Uterus (tissue), 4 donors: ENCODE results near the gene UXS1. TPM values are rescaled to one million over a fixed set of nuclear protein-coding genes. Genes with fewer than 3 reads are reported as not detected.

ENCODE experiments used
- DNase-seq, 2 donors: peaks; one replicate each; pipeline ENCODE4 v3.0.0-alpha.2; 2019 to 2020
- H3K27ac ChIP-seq, 2 donors: fragments of 200-600 bp; sonication (generic); 1 replicate in 1 of 2; 2 replicates in 1 of 2; pipeline ENCODE4 v1.5.1; 2016 to 2018
- H3K27me3 ChIP-seq, 2 donors: fragments of 200-600 bp; sonication (generic); one replicate each; pipeline ENCODE4 v1.5.1; 2018 to 2019; ENCODE audit warnings: control low read depth in 1 of 2
- H3K36me3 ChIP-seq, 2 donors: fragments of 200-600 bp; sonication (generic); one replicate each; pipeline ENCODE4 v1.5.1; 2019; ENCODE audit warnings: control low read depth in 1 of 2
- H3K4me1 ChIP-seq, 2 donors: fragments of 200-600 bp; sonication (generic); one replicate each; pipeline ENCODE4 v1.5.1; 2018 to 2019; ENCODE audit warnings: control low read depth in 1 of 2
- H3K4me3 ChIP-seq, 2 donors: fragments of 200-600 bp; sonication (generic); 1 replicate in 1 of 2; 2 replicates in 1 of 2; pipeline ENCODE4 v1.5.1; 2018 to 2019; ENCODE audit warnings: mild to moderate bottlenecking in 1 of 2
- H3K9me3 ChIP-seq, 2 donors: fragments of 200-600 bp; sonication (generic); one replicate each; pipeline ENCODE4 v1.5.1; 2019; ENCODE audit warnings: control low read depth in 1 of 2
- POLR2A ChIP-seq, 2 donors: fragments of 450-650 bp; IDR thresholded peaks; one replicate each; pipeline ENCODE4 v1.6.1; 2016; ENCODE audit warnings: antibody characterized with exemption in 2 of 2, mild to moderate bottlenecking in 1 of 2, moderate library complexity in 1 of 2
- intact Hi-C: fragments of 100-400 bp; cut with DNase I; formaldehyde crosslinking; loops from one replicate; pipeline ENCODE4 v1.15.1; 2023; ENCODE audit warnings: low total_unique reads
- total RNA-seq, 4 donors: library from RNA; depleted of rRNA in 3 of 4; stranded (reverse); fragments of >200 nt in 3 of 4; gene quantifications; one replicate each; pipeline versions ENCODE4 v1.1.0 to v1.2.4, GENCODE V29; 2014 to 2023
- TF ChIP-seq, protein P1 (sequence below), 4 experiments: fragments of 200-600 bp in 2 of 4; fragments of 450-650 bp in 2 of 4; sonication (generic) in 2 of 4; IDR thresholded peaks; one replicate each; pipeline ENCODE4 v1.5.1; 2016 to 2019; ENCODE audit warnings: antibody characterized with exemption in 4 of 4, mild to moderate bottlenecking in 2 of 4, moderate library complexity in 1 of 4
- donor health status: DM: yes; HTN: yes; CAD: no.

The UXS1 gene
- total RNA-seq, 4 donors from 2014 or later, result 26.2 to 103 (median 74.8) TPM

- intact Hi-C loops, result no loop called here
Measured at GRCh38 chr2:106160786-106161261, 33.3 kb downstream of the UXS1 start.

GRCh38 chr2:106159866-106160785 is 34.0 kb downstream of the UXS1 start:
- Histone ChIP-seq H3K27me3 (no peaks in the 10 kb centered on the region), H3K9me3 (no peaks in the 10 kb centered on the region), H3K4me1 (no peaks in the 10 kb centered on the region), H3K36me3 (no peaks in the 10 kb centered on the region), H3K4me3 (no peak overlapping the region), H3K27ac (no peak overlapping the region)
- intact Hi-C loops, result no loop called here
- TF ChIP-seq, protein P1, sequence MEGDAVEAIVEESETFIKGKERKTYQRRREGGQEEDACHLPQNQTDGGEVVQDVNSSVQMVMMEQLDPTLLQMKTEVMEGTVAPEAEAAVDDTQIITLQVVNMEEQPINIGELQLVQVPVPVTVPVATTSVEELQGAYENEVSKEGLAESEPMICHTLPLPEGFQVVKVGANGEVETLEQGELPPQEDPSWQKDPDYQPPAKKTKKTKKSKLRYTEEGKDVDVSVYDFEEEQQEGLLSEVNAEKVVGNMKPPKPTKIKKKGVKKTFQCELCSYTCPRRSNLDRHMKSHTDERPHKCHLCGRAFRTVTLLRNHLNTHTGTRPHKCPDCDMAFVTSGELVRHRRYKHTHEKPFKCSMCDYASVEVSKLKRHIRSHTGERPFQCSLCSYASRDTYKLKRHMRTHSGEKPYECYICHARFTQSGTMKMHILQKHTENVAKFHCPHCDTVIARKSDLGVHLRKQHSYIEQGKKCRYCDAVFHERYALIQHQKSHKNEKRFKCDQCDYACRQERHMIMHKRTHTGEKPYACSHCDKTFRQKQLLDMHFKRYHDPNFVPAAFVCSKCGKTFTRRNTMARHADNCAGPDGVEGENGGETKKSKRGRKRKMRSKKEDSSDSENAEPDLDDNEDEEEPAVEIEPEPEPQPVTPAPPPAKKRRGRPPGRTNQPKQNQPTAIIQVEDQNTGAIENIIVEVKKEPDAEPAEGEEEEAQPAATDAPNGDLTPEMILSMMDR (IDR thresholded peaks at IDR 0.05), result no peak
- no peak for DNase-seq

More at GRCh38 chr2:106160786-106161261, 33.3 kb downstream of the UXS1 start:
- Histone ChIP-seq H3K36me3 (no peaks in the 10 kb centered on the region), H3K4me1 (no peaks in the 10 kb centered on the region), H3K27ac (no peak overlapping the region), H3K4me3 (no peak overlapping the region), H3K27me3 (no peaks in the 10 kb centered on the region), H3K9me3 (no peaks in the 10 kb centered on the region)
- no peak for TF ChIP-seq POLR2A (IDR thresholded peaks at IDR 0.05)
- TF ChIP-seq, protein P1 (IDR thresholded peaks at IDR 0.05), result no peak
- DNase-seq, result no peak

DNA sequence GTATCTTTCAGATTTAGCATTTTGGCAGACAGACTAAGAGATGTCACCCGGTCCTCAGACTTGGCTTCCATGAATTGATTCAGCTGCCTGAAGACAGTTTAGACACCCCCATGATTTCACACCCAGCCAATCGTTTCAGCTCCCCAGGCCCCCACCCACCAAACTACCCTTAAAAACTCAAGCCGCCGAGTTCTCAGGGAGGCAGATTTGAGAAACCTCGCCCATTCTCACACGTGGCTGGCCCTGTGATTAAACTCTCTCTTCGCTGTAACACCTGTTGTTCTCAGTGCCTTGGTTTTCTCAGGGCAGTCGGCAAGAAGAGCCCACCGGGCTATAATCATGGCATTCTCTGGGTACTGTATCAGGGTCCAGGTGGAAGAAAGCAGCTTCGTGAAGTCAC is 35.2 kb downstream of the UXS1 start:
- no peak overlapping the region for H3K4me3 ChIP-seq
- H3K27ac ChIP-seq, result no peak overlapping the region
- TF ChIP-seq POLR2A (IDR thresholded peaks at IDR 0.05), result no peak
- TF ChIP-seq, protein P1 (IDR thresholded peaks at IDR 0.05), result no peak
- H3K36me3 ChIP-seq, result no peaks in the 10 kb centered on the region
- no peaks in the 10 kb centered on the region for H3K4me1 ChIP-seq
- no peaks in the 10 kb centered on the region for H3K27me3 ChIP-seq
- intact Hi-C loops, result no loop called here
- no peak for DNase-seq
- peaks cover 0 to 7% of the 10 kb centered on the region in 2 donors for H3K9me3 ChIP-seq

DNA sequence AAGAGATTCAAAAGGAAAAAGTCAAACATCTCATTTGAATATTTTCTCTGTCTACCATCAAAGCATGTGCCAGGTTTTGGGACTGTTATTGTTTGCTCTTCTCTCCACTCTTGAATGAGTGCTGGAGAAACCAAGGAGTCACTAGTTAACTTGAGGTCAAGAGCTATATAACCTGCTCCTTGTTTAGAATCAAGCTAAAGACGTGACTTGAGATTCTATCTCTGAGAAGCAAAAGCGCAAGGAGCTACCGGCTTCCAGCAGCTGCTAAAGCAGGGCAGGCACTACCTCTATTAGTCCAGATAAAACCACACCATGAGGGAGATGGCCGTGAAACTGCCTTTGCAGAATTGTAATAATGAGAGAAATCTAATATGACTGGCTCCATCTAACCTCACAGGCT is 36.0 kb downstream of the UXS1 start:
- intact Hi-C loops, result no loop called here
- TF ChIP-seq, protein P1 (IDR thresholded peaks at IDR 0.05), result no peak
- no peak for TF ChIP-seq POLR2A (IDR thresholded peaks at IDR 0.05)
- Histone ChIP-seq H3K4me1 (no peaks in the 10 kb centered on the region), H3K9me3 (peaks cover 0 to 14% of the 10 kb centered on the region in 2 donors), H3K36me3 (no peaks in the 10 kb centered on the region), H3K4me3 (no peak overlapping the region), H3K27me3 (no peaks in the 10 kb centered on the region), H3K27ac (no peak overlapping the region)
- no peak for DNase-seq

- Histone ChIP-seq H3K4me1 (no peaks in the 10 kb centered on the region), H3K27ac (no peak overlapping the region), H3K4me3 (no peak overlapping the region), H3K36me3 (no peaks in the 10 kb centered on the region), H3K27me3 (no peaks in the 10 kb centered on the region), H3K9me3 (peaks cover 0 to 14% of the 10 kb centered on the region in 2 donors)
- no peak for TF ChIP-seq POLR2A (IDR thresholded peaks at IDR 0.05)
- TF ChIP-seq, protein P1 (IDR thresholded peaks at IDR 0.05), result no peak
- DNase-seq, result no peak
- intact Hi-C loops, result no loop called here
Measured at GRCh38 chr2:106157416-106157815, 36.7 kb downstream of the UXS1 start.
